Body of pancreas (tissue), 4 donors: Measurements from ENCODE around the gene MECP2. TPM values are rescaled to one million over a fixed set of nuclear protein-coding genes. Genes with fewer than 3 reads are reported as not detected.
A peak's percentile ranks its signal among the peaks of the same experiment; 100 is the strongest.

Experiments used
- ATAC-seq: fragments of 150-250 bp; one replicate; pipeline ENCODE4 v1.9.1; 2016
- DNase-seq, 4 donors: peaks; one replicate each; pipeline ENCODE4 v3.0.0-alpha.2; 2019
- H3K27ac ChIP-seq, 4 donors: fragments of 200-600 bp; sonication (generic); 1 replicate in 3 of 4; 2 replicates in 1 of 4; pipeline versions ENCODE4 v1.5.1 to v1.6.1; 2016 to 2019; ENCODE audit warnings: mild to moderate bottlenecking in 1 of 4, mixed read lengths in 1 of 4, moderate library complexity in 1 of 4
- H3K27me3 ChIP-seq, 2 donors: fragments of 200-600 bp; sonication (generic); one replicate each; pipeline ENCODE4 v1.6.0; 2016; ENCODE audit warnings: mild to moderate bottlenecking in 1 of 2
- H3K36me3 ChIP-seq, 2 donors: fragments of 200-600 bp; sonication (generic); replicated peaks in 1 of 2; 2 replicates each; pipeline ENCODE4 v1.5.1; 2016; ENCODE audit warnings: low read depth in 2 of 2; ENCODE audit not compliant: insufficient read depth in 1 of 2
- H3K4me1 ChIP-seq: fragments of 200-600 bp; sonication (generic); one replicate; pipeline ENCODE4 v1.6.0; 2016
- H3K4me3 ChIP-seq, 2 donors: fragments of 200-600 bp; sonication (generic); 1 replicate in 1 of 2; 2 replicates in 1 of 2; pipeline ENCODE4 v1.5.1; 2016 to 2019
- H3K9me3 ChIP-seq, 3 donors: fragments of 200-600 bp; sonication (generic); 1 replicate in 2 of 3; 2 replicates in 1 of 3; pipeline ENCODE4 v1.5.1; 2016
- POLR2A ChIP-seq, 3 donors: fragments of 450-650 bp; IDR thresholded peaks; one replicate each; pipeline ENCODE4 v1.6.1; 2016; ENCODE audit warnings: antibody characterized with exemption in 3 of 3, mild to moderate bottlenecking in 2 of 3
- WGBS, 2 donors: methylation state at CpG; one replicate each; pipeline ENCODE4 v1.1.5; 2017; 5-methylcytosine and 5-hydroxymethylcytosine counted together
- intact Hi-C: fragments of 100-400 bp; cut with DNase I; formaldehyde crosslinking; loops from one replicate; pipeline ENCODE4 v1.15.1; 2023
- microRNA counts, 2 donors: library from miRNA; unstranded; fragments of <30 nt; microRNA quantifications; one replicate each; lab custom pipeline; 2017
- microRNA-seq, 2 donors: library from miRNA; unstranded; fragments of <30 nt; microRNA quantifications; one replicate each; pipeline ENCODE4, GENCODE V29; 2016; ENCODE audit warnings: borderline number of aligned reads in 2 of 2, borderline replicate concordance in 2 of 2
- small RNA-seq: library from RNA; depleted of rRNA; stranded (forward); fragments of <200 nt; gene quantifications from one replicate; pipeline ENCODE3, GENCODE V24; 2016
- total RNA-seq, 2 donors: library from RNA; depleted of rRNA; stranded (reverse); fragments of >200 nt; gene quantifications; one replicate each; pipeline ENCODE4 v1.1.0, GENCODE V29; 2016
- TF ChIP-seq, protein P1 (sequence below), 7 experiments: fragments of 450-650 bp in 4 of 7; fragments of 200-600 bp in 3 of 7; sonication (generic) in 3 of 7; IDR thresholded peaks; one replicate each; pipeline ENCODE4 v1.5.1; 2016 to 2019; ENCODE audit warnings: antibody characterized with exemption in 7 of 7

Gene MECP2
- total RNA-seq, 2 donors from 2014 or later = 27.8 to 36.3 TPM

DNA sequence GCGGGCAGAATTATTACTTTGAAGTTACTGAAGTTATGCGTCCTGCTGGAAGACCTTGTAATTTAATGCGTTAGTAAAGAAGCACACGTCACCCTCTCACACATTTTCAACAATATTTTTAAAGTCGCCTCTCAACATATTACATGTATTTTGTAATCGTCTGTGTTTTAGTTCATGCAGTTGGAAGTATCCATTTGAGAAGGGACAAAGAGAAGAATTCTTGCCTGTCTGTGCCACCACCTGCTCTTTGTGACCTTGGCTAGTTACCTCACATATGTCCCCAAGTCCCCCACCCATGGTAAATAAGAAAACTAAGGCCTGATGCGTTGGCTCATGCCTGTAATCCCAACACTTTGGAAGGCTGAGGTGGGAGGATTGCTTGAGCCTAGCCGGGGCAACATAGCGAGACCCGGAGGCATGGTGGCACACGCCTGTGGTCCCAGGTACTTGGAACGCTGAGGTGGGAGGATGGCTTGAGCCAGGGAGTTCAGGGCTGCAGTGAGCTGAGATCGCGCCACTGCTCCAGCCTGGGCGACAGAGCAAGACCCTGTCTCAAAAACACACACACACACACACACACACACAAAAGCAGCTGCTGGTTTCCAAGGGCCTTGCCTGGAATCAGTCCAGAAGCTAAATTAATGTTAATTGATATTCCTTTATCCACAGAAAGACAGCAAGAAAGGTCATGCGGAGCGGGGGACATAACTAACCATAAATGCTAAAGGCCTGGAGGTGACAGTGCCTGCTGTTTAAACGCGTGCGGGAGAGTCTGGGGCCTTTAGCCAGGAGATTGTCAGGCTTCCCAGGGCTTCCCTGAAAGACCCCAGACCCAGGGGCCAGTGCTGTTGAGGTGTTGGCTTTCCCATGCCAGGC is 124.2 kb downstream of the MECP2 start:
- H3K4me3 ChIP-seq = no peak overlapping the region
- WGBS, 2 donors = 10 to 15% methylated on average over 8 to 20 of the region's 20 CpGs
- no peaks in the 10 kb centered on the region for H3K9me3 ChIP-seq
- DNase-seq = peak in 2 of 4 donors; percentile 36 to 49
- no peak for ATAC-seq
- H3K4me1 ChIP-seq = peaks cover 29% of the 10 kb centered on the region
- H3K36me3 ChIP-seq = no peaks in the 10 kb centered on the region
- H3K27me3 ChIP-seq = no peaks in the 10 kb centered on the region
- intact Hi-C loops = no loop called here
- H3K27ac ChIP-seq = peak overlapping the region; percentile 94 to 99 (median 96)
- TF ChIP-seq, protein P1, sequence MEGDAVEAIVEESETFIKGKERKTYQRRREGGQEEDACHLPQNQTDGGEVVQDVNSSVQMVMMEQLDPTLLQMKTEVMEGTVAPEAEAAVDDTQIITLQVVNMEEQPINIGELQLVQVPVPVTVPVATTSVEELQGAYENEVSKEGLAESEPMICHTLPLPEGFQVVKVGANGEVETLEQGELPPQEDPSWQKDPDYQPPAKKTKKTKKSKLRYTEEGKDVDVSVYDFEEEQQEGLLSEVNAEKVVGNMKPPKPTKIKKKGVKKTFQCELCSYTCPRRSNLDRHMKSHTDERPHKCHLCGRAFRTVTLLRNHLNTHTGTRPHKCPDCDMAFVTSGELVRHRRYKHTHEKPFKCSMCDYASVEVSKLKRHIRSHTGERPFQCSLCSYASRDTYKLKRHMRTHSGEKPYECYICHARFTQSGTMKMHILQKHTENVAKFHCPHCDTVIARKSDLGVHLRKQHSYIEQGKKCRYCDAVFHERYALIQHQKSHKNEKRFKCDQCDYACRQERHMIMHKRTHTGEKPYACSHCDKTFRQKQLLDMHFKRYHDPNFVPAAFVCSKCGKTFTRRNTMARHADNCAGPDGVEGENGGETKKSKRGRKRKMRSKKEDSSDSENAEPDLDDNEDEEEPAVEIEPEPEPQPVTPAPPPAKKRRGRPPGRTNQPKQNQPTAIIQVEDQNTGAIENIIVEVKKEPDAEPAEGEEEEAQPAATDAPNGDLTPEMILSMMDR (IDR thresholded peaks at IDR 0.05) = no peak
- TF ChIP-seq POLR2A (IDR thresholded peaks at IDR 0.05) = peak in 2 of 3 donors; percentile 26 to 53

DNA sequence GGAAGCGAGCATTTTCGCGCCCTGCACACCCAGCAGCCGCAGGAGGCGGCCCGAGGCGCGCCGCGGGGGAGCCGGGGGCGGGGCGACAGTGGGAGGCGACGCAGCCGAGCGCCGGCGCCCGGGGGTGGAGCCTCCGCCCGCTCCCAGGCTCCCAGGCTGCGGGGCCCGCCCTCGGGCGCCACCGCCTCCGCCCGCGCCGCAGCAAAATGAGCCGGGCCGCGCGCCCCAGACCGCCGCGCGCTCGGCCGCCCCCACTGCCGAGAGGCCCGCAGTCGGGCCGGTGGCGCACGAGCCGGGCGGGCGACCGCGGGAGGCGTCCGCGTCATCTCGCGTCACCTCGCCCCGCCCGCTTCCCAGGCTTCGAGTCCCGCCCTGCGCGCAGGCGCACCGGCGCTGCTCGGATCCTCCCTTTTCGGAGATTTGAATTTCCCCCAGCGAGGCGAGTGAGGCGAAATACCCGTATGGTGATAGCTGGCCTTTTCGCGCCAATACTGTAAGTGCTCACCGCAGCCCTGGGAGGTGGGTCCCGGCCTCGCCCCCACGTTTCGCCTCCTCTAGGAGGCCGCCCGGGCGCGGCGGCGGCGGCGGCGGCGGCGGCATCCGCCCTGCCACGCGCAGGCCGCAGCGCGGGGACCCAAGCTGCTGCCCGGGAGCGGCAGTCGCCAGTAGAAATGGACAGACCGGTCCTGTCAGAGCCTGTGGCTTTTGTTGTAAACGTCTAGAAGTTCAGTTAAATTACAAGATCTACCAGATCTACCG is 125.0 kb downstream of the MECP2 start, which contains the start of gene TMEM187:
Gene TMEM187, plus strand, starts transcription at position 387 of the 759 bp plus-strand sequence. CDS start 9,309 bp downstream, outside the sequence.
- WGBS, 2 donors = 0% methylated on average over 13 to 27 of the region's 103 CpGs
- no peaks in the 10 kb centered on the region for H3K36me3 ChIP-seq
- H3K9me3 ChIP-seq = no peaks in the 10 kb centered on the region
- peaks cover 37% of the 10 kb centered on the region for H3K4me1 ChIP-seq
- TF ChIP-seq, protein P1 (IDR thresholded peaks at IDR 0.05) = no peak
- TF ChIP-seq POLR2A (IDR thresholded peaks at IDR 0.05) = peak in 2 of 3 donors; percentile 37 to 57
- DNase-seq = peak; percentile 86 to 91 (median 89)
- ATAC-seq = peak; percentile 72
- peak within 1 kb of the TSS; percentile 80 to 95 for H3K4me3 ChIP-seq
- peak within 1 kb of the TSS; percentile 94 to 99 (median 96) for H3K27ac ChIP-seq
- H3K27me3 ChIP-seq = no peaks in the 10 kb centered on the region
- intact Hi-C loops = no loop called here

MicroRNA genes within 50 kb of the gene (microRNA counts, 767-probe panel; counts per million panel counts)
- 0 to 736 counts per million in 2 donors for microRNA hsa-miR-718 (lab: Ali Mortazavi, UCI)

Small RNA genes lying within 50 kb of the gene (microRNA-seq; reads per million reads assigned to microRNA genes)
- gene MIR3202-1 = 0 reads per million in 2 donors
- gene MIR3202-2 = 0 reads per million in 2 donors
- gene MIR718 = 0 reads per million in 2 donors

Small RNA genes lying within 50 kb of the gene (small RNA-seq; reads per million reads assigned to genes)
- gene MIR3202-1 = 0.89 reads per million, percentile 31 among the genes with 10 or more reads in this experiment

Other genes starting within 250 kb of the MECP2 start
- gene L1CAM, start 211.5 kb downstream of the MECP2 start, total RNA-seq = 1 to 10 TPM; 1.8 to 7.9 TPM
- gene AVPR2, start 193.0 kb downstream of the MECP2 start, total RNA-seq = under 1 TPM; 0.66 to 0.78 TPM
- gene ARHGAP4, start 171.5 kb downstream of the MECP2 start, total RNA-seq = 10 to 100 TPM in 1 of 2 donors, 1 to 10 TPM in 1; 8.6 to 16.6 TPM
- gene NAA10, start 162.7 kb downstream of the MECP2 start, total RNA-seq = 10 to 100 TPM; 30.3 to 74.7 TPM
- 1 to 10 TPM in 1 of 2 donors, under 1 TPM in 1; 0.66 to 6.0 TPM for gene RENBP, start 153.1 kb downstream of the MECP2 start, total RNA-seq
- gene HCFC1, start 125.9 kb downstream of the MECP2 start, total RNA-seq = 10 to 100 TPM; 16.6 to 62.6 TPM
- gene TMEM187, start 125.0 kb downstream of the MECP2 start, total RNA-seq = 10 to 100 TPM in 1 of 2 donors, 1 to 10 TPM in 1; 8.8 to 10.9 TPM
- 100 to 1,000 TPM in 1 of 2 donors, 10 to 100 TPM in 1; 51.6 to 105 TPM for gene IRAK1, start 77.8 kb downstream of the MECP2 start, total RNA-seq
- gene OPN1LW, start 46.5 kb upstream of the MECP2 start, total RNA-seq = not detected
- gene OPN1MW, start 84.9 kb upstream of the MECP2 start, total RNA-seq = not detected
- gene OPN1MW2, start 122.0 kb upstream of the MECP2 start, total RNA-seq = not detected
- gene OPN1MW3, start 159.9 kb upstream of the MECP2 start, total RNA-seq = not detected
- not detected for gene TEX28, start 197.4 kb upstream of the MECP2 start, total RNA-seq
- not detected for gene TKTL1, start 198.1 kb upstream of the MECP2 start, total RNA-seq